AG04449 (cell line): ENCODE results near the gene INPP5J.
"Not testable (repeated sequence)": the region's sequence is repeated elsewhere in the genome, so short reads cannot be mapped to it uniquely, and the experiment has no call there.

ENCODE experiments used
- CTCF ChIA-PET: fragments of 350-600 bp; formaldehyde crosslinking; extraction: SDS; loops from one replicate; lab custom pipeline; 2021; ENCODE audit warnings: antibody characterized with exemption; lab: Yijun Ruan, JAX
- POLR2A ChIA-PET: fragments of 400-600, 350-600 bp; formaldehyde crosslinking; extraction: SDS; loops from one replicate; lab custom pipeline; 2020; ENCODE audit warnings: antibody characterized with exemption, inconsistent platforms; lab: Yijun Ruan, JAX
- DNase-seq: peaks from one replicate; pipeline ENCODE4 v3.0.0-alpha.2; 2010; ENCODE audit warnings: low read depth, low spot score
- H3K4me3 ChIP-seq: 2 replicates; pipeline ENCODE4 v1.5.1; 2011; ENCODE audit warnings: low read depth, mild to moderate bottlenecking, control low read depth, low read length
- TF ChIP-seq, protein P1 (sequence below): IDR thresholded peaks from one replicate; pipeline ENCODE4 v1.5.1; 2011; ENCODE audit warnings: mild to moderate bottlenecking, moderate library complexity, low read length, control low read depth, inconsistent platforms; ENCODE audit not compliant: insufficient read depth; ENCODE audit errors: missing control alignments

INPP5J gene

GRCh38 chr22:31095637-31096249 lies 27.0 kb upstream of the INPP5J start:
- TF ChIP-seq, protein P1, sequence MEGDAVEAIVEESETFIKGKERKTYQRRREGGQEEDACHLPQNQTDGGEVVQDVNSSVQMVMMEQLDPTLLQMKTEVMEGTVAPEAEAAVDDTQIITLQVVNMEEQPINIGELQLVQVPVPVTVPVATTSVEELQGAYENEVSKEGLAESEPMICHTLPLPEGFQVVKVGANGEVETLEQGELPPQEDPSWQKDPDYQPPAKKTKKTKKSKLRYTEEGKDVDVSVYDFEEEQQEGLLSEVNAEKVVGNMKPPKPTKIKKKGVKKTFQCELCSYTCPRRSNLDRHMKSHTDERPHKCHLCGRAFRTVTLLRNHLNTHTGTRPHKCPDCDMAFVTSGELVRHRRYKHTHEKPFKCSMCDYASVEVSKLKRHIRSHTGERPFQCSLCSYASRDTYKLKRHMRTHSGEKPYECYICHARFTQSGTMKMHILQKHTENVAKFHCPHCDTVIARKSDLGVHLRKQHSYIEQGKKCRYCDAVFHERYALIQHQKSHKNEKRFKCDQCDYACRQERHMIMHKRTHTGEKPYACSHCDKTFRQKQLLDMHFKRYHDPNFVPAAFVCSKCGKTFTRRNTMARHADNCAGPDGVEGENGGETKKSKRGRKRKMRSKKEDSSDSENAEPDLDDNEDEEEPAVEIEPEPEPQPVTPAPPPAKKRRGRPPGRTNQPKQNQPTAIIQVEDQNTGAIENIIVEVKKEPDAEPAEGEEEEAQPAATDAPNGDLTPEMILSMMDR = no peak
- CTCF ChIA-PET = interaction anchor here (0.6 to 17.2 kb wide), 7 partner anchors 9 to 195 kb away, joined by 3 to 157 read pairs (median 4); partner anchors contain the start of gene SELENOM
- no peak for DNase-seq
- H3K4me3 ChIP-seq = no peak overlapping the region
- POLR2A ChIA-PET = interaction anchor here (0.8 to 1.6 kb wide), 4 partner anchors 9 to 127 kb away, joined by 3 to 12 read pairs (median 6); partner anchors contain the start of genes MORC2, SMTN and TUG1

DNA sequence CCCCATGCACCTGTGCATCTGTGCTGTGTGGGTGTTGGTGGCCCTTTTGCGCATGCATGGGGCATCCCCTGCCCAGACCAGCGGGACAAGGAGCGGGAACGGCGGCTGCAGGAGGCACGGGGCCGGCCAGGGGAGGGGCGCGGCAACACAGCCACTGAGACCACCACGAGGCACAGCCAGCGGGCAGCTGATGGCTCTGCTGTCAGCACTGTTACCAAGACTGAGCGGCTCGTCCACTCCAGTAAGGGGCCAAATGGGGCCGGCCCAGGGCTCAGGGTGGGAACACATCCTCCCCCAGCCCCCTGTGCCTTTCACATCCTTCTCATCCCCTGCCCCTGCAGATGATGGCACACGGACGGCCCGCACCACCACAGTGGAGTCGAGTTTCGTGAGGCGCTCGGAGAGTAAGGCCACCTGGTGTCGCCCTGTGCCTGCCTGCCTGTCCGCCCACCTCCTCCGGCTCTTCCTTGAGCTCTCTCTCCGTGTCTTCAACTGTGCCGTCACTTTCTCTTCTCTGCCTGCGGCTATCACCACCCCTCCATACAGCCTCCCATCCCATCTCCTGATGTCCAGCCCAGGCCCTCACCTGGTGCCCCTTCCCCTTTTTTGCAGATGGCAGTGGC lies 26.0 kb upstream of the INPP5J start:
- TF ChIP-seq, protein P1 = no peak
- no peak for DNase-seq
- ChIA-PET POLR2A (interaction anchor here (1.4 kb wide), 1 partner anchor 8 kb away, joined by 12 read pairs; no protein-coding TSS in a partner anchor), CTCF (interaction anchor here (1.4 to 8.7 kb wide), 4 partner anchors 8 to 151 kb away, joined by 4 to 68 read pairs (median 10); no protein-coding TSS in a partner anchor)
- no peak overlapping the region for H3K4me3 ChIP-seq

DNA sequence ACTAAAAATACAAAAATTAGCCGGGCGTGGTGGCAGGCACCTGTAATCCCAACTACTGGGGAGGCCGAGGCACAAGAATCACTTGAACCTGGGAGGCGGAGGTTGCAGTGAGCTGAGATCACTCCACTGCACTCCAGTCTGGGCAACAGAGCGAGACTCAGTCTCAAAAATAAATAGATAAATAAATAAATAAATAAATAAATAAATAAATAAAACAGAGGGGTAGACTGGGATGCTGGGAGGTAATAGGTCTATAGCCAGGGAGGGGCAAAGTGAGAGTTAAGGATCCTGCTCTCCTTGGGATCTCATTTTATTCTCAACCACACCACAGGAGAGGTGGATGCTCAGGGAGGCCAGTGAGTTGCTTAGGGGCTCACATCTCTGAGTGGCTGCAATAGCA lies 25.2 kb upstream of the INPP5J start:
- H3K4me3 ChIP-seq, POLR2A ChIA-PET, DNase-seq: not testable (repeated sequence)
- CTCF ChIA-PET = interaction anchor here (2.0 to 8.7 kb wide), 4 partner anchors 9 to 51 kb away, joined by 10 to 68 read pairs (median 11); partner anchors contain the start of gene SELENOM

- CTCF ChIA-PET = interaction anchor here (1.1 to 8.7 kb wide), 4 partner anchors 8 to 14 kb away, joined by 4 to 68 read pairs (median 10); partner anchors contain the start of gene SELENOM
- TF ChIP-seq, protein P1 = no peak
- POLR2A ChIA-PET = interaction anchor here (0.9 kb wide), 1 partner anchor 9 kb away, joined by 6 read pairs; the partner anchor contains the start of gene SELENOM
- DNase-seq = no peak
- H3K4me3 ChIP-seq = no peak overlapping the region
Measured at GRCh38 chr22:31097941-31098631, 24.7 kb upstream of the INPP5J start.

GRCh38 chr22:31098632-31099110 lies 24.1 kb upstream of the INPP5J start:
- POLR2A ChIA-PET = interaction anchor here (0.9 kb wide), 1 partner anchor 9 kb away, joined by 6 read pairs; the partner anchor contains the start of gene SELENOM
- TF ChIP-seq, protein P1 = no peak
- no peak for DNase-seq
- CTCF ChIA-PET = interaction anchor here (1.0 to 8.7 kb wide), 6 partner anchors 8 to 174 kb away, joined by 3 to 68 read pairs (median 8); partner anchors contain the start of gene SELENOM
- H3K4me3 ChIP-seq = no peak overlapping the region

DNA sequence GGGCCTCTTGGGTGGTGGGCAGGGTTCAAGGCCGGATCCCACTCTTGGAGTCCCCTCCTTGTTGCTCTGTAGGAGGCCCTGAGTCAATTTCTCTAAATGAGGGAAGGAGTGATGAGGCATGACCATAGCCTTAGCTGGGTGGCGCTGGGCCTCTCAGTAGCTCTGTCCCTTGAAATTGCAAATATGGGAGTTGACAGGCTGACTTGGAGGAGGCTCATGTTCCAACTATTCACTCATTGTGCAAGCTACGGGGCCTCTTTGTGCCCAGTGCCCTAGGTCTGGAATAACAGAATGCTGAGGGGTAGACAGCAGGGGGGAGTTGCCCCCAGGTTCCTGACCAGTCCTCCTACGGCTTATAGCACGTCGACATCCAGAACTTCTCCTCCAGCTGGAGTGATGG lies 23.4 kb upstream of the INPP5J start:
- H3K4me3 ChIP-seq = no peak overlapping the region
- ChIA-PET POLR2A (no interaction called here), CTCF (interaction anchor here (1.0 to 8.7 kb wide), 5 partner anchors 8 to 174 kb away, joined by 3 to 68 read pairs (median 10); partner anchors contain the start of gene SELENOM)
- TF ChIP-seq, protein P1 = no peak
- no peak for DNase-seq
